ENCODE results near the gene RPUSD3.

RPUSD3 gene

GRCh38 chr3:9794400-9794799 is 49.4 kb downstream of the RPUSD3 start:
- no peak overlapping the region for H3K27ac ChIP-seq
- TF ChIP-seq ZFX (IDR thresholded peaks at IDR 0.05) = no peak
- TF ChIP-seq, protein P1, sequence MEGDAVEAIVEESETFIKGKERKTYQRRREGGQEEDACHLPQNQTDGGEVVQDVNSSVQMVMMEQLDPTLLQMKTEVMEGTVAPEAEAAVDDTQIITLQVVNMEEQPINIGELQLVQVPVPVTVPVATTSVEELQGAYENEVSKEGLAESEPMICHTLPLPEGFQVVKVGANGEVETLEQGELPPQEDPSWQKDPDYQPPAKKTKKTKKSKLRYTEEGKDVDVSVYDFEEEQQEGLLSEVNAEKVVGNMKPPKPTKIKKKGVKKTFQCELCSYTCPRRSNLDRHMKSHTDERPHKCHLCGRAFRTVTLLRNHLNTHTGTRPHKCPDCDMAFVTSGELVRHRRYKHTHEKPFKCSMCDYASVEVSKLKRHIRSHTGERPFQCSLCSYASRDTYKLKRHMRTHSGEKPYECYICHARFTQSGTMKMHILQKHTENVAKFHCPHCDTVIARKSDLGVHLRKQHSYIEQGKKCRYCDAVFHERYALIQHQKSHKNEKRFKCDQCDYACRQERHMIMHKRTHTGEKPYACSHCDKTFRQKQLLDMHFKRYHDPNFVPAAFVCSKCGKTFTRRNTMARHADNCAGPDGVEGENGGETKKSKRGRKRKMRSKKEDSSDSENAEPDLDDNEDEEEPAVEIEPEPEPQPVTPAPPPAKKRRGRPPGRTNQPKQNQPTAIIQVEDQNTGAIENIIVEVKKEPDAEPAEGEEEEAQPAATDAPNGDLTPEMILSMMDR (conservative IDR thresholded peaks at IDR 0.05) = no peak

GRCh38 chr3:9793161-9793781 is 50.5 kb downstream of the RPUSD3 start:
- TF ChIP-seq ZFX (IDR thresholded peaks at IDR 0.05) = peak; percentile 34; the same call in 1 of the 2 replicates
- TF ChIP-seq, protein P1 (conservative IDR thresholded peaks at IDR 0.05) = no peak
- H3K27ac ChIP-seq = peak overlapping the region; percentile 91

DNA sequence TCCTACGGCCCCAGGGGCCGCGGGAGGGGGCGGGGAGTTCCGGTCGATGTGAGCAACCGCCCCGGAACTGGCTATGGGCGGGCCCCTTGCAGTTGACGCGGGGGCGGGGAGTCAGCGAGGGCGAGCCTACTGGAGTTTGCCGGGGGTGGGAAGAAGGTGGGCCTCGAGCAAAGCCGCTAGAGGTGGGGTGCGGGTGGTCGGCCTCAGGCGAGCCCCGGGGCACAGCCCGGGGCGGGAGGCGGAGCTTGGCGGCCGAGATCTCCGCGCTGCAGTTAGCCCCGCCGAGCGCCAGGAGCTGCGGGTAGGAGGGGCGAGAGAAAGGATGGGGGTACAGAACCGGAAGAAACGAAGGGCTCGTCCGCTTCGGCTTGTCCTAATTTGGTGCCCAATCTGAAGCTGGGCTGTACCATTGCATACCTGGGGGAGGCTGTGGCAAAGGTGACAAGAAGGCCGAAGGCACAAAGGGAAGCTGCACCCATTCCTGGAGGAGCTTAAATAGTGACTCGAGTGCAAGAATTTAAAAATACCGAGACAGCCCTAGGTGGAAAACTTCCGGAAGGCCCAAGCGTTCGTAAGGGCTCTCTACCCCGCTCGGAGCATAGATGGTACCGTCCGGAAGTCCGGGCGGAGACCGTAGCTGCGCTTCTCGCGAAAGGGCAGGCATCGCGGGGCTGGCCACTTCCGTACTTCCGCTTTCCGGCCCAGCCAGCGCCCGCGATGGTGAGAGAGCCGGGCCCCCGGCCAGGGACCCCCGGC is 51.2 kb downstream of the RPUSD3 start, which contains the start of the genes ARPC4 and TADA3:
TSS of gene ARPC4 (plus strand) at position 678 of the 756 bp plus-strand sequence. CDS start at position 718, 40 bp downstream.
TSS of gene TADA3 (minus strand) at position 69 of the 756 bp plus-strand sequence. CDS start 1,007 bp downstream, outside the sequence.
- no peak for TF ChIP-seq ZFX (IDR thresholded peaks at IDR 0.05)
- TF ChIP-seq, protein P1 (conservative IDR thresholded peaks at IDR 0.05) = no peak

DNA sequence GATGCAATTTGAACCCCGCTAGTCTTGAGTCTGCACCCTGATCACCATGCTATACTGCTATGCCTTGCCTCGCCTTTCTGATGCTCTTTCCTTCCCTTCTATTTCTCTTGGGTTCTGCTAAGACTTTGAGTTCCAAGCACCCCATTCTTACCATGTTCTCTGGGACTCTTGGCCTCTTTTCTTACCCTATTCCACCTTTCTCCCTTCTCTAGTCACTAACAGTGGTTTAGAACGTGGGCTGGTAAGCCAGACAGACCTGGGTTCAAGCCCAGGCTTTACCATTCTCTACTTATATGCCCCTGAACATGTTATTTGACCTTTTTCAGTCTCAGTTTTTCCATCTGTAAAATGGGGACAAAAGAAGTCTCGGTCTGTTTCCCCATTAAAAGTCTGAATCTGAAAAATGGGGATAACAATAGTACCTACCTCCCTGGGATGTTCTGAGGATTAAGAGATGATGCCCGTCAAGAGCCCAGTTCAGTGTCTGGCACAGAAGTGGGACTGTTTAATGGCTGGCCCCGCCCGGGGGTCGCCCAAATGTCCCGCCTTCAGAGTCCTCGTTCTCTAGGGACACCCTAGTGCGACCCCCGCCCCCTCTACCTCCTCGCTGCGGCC is 51.9 kb downstream of the RPUSD3 start:
- peak overlapping the region; percentile 91 for H3K27ac ChIP-seq
- TF ChIP-seq ZFX (IDR thresholded peaks at IDR 0.05) = peak; percentile 47; the same call in 1 of the 2 replicates
- TF ChIP-seq, protein P1 (conservative IDR thresholded peaks at IDR 0.05) = no peak

More for the DNA sequence above, 51.2 kb downstream of the RPUSD3 start, which contains the start of the genes ARPC4 and TADA3:
- H3K27ac ChIP-seq = peak within 1 kb of the TSS; percentile 91

DNA sequence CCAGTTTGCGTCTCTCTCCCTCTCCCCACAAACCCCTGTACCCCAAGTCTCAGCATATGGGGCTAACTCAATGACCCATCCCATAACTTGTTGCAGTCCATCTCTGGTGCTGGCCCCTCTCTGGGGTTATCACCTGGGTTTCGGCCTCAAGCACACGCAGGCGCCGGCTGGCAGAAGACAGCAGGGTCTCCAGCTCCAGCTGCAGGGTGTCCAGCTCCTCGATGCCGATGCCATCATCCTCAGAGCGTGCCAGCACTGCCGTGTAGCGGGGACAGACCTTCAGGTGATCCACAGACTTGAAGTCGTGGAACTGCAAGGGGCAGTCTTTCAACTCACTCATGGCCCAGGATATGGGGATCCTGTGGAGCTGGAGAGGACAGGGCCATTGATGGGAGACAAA is 52.7 kb downstream of the RPUSD3 start:
- TF ChIP-seq, protein P1 (conservative IDR thresholded peaks at IDR 0.05) = no peak
- TF ChIP-seq ZFX (IDR thresholded peaks at IDR 0.05) = no peak
- H3K27ac ChIP-seq = no peak overlapping the region; the same call in 1 of the 2 replicates

All from C4-2B (cell line).